ENCODE data around the gene HSD11B1L.
"Not testable (repeated sequence)": the region's sequence is repeated elsewhere in the genome, so short reads cannot be mapped to it uniquely, and the experiment has no call there.

- TF ChIP-seq CTCF, POLR2A (IDR thresholded peaks at IDR 0.05): not testable (repeated sequence)
Observed at GRCh38 chr19:5733172-5733571, 52.3 kb downstream of the HSD11B1L start.

Measured in adrenal gland (tissue), 5 donors.